GM23248 (cell line): ENCODE measurements around the gene MPC1. TPM values are rescaled to one million over a fixed set of nuclear protein-coding genes. Genes with fewer than 3 reads are reported as not detected.

Experiments used
- DNase-seq: peaks from one replicate; pipeline ENCODE4 v3.0.0-alpha.2; 2015
- H2AFZ ChIP-seq: fragments of 200-600 bp; sonication (generic); 2 replicates; pipeline ENCODE4 v1.6.1; 2016; ENCODE audit warnings: antibody characterized with exemption
- H3F3A ChIP-seq: fragments of 200-600 bp; sonication (generic); 2 replicates; pipeline ENCODE4 v1.6.1; 2016; ENCODE audit warnings: mild to moderate bottlenecking, antibody characterized with exemption, mixed run types; ENCODE audit not compliant: insufficient read depth
- H3K27ac ChIP-seq: fragments of 200-600 bp; sonication (generic); 2 replicates; pipeline ENCODE4 v1.5.1; 2016; ENCODE audit warnings: mild to moderate bottlenecking
- H3K27me3 ChIP-seq: fragments of 200-600 bp; sonication (generic); replicated peaks from 2 replicates; pipeline ENCODE4 v1.6.1; 2016; ENCODE audit warnings: mild to moderate bottlenecking; ENCODE audit not compliant: insufficient read depth
- H3K36me3 ChIP-seq: fragments of 200-600 bp; sonication (generic); 2 replicates; pipeline ENCODE4 v1.6.1; 2016; ENCODE audit warnings: low read depth, mild to moderate bottlenecking
- H3K4me1 ChIP-seq: fragments of 200-600 bp; sonication (generic); 2 replicates; pipeline ENCODE4 v1.6.1; 2016; ENCODE audit warnings: mild to moderate bottlenecking; ENCODE audit not compliant: insufficient read depth
- H3K4me2 ChIP-seq: fragments of 200-600 bp; sonication (generic); one replicate; pipeline ENCODE4 v1.6.1; 2016; ENCODE audit warnings: mild to moderate bottlenecking; ENCODE audit not compliant: unreplicated experiment
- H3K4me3 ChIP-seq: fragments of 200-600 bp; sonication (generic); 2 replicates; pipeline ENCODE4 v1.5.1; 2016; ENCODE audit warnings: mild to moderate bottlenecking
- H3K79me2 ChIP-seq: fragments of 200-600 bp; sonication (generic); 2 replicates; pipeline ENCODE4 v1.6.1; 2016; ENCODE audit warnings: mild to moderate bottlenecking; ENCODE audit not compliant: insufficient read depth
- H3K9ac ChIP-seq: fragments of 200-600 bp; sonication (generic); 2 replicates; pipeline ENCODE4 v1.6.1; 2016; ENCODE audit warnings: mild to moderate bottlenecking
- H3K9me2 ChIP-seq: fragments of 200-600 bp; sonication (generic); 2 replicates; pipeline ENCODE4 v1.6.1; 2016; ENCODE audit warnings: mixed run types, mild to moderate bottlenecking, moderate library complexity; ENCODE audit not compliant: insufficient read depth
- H3K9me3 ChIP-seq: fragments of 200-600 bp; sonication (generic); one replicate; pipeline ENCODE4 v1.6.1; 2017; ENCODE audit warnings: low read depth
- H4K20me1 ChIP-seq: fragments of 200-600 bp; sonication (generic); 2 replicates; pipeline ENCODE4 v1.6.0; 2016; ENCODE audit not compliant: insufficient read depth
- EZH2 ChIP-seq: fragments of 200-600 bp; sonication (generic); IDR thresholded peaks from 2 replicates; pipeline ENCODE4 v1.6.1; 2018; ENCODE audit warnings: antibody characterized with exemption, mild to moderate bottlenecking; ENCODE audit not compliant: insufficient read depth, poor library complexity, severe bottlenecking
- EZH2phosphoT487 ChIP-seq: fragments of 200-600 bp; sonication (generic); IDR thresholded peaks from 2 replicates; pipeline ENCODE4 v1.6.1; 2018; ENCODE audit warnings: antibody characterized with exemption, moderate library complexity, mild to moderate bottlenecking, low read depth; ENCODE audit not compliant: insufficient read depth
- WGBS, 2 experiments: methylation state at CpG; one replicate each; pipeline ENCODE4 v1.1.6; 2015 to 2017; ENCODE audit warnings: low lambda C conversion rate in 2 of 2, low coverage in 1 of 2; ENCODE audit errors: missing lambda C conversion rate in 2 of 2; 5-methylcytosine and 5-hydroxymethylcytosine counted together
- in situ Hi-C: fragments of 300-500 bp; cut with MboI; formaldehyde crosslinking; loops from 2 replicates; pipeline ENCODE4 v1.15.0; 2020
- polyA plus RNA-seq: library from polyadenylated mRNA; unstranded; fragments of >200 nt; fragmentation: Nextera tagmentation; extraction: Ambion mirVana; gene quantifications from 2 replicates; pipeline ENCODE4 v1.2.1, GENCODE V29; 2016
- total RNA-seq: library from RNA; depleted of rRNA; stranded (reverse); fragments of >200 nt; shearing (Covaris generic); gene quantifications from 2 replicates; pipeline ENCODE4 v1.2.3, GENCODE V29; 2014; rRNA removed

Gene MPC1
- total RNA-seq (41.9 and 55.1 TPM in 2 replicates), polyA plus RNA-seq (76.1 and 76.2 TPM in 2 replicates)

GRCh38 chr6:166382933-166383801 lies at the start of gene MPC1:
Gene MPC1 (minus strand): TSS chr6:166382940. CDS start chr6:166382876, 64 bp downstream.
- no peaks in the 10 kb centered on the region for H4K20me1 ChIP-seq
- peaks cover 28% of the 10 kb centered on the region; the same call in 1 of the 2 replicates for H3K79me2 ChIP-seq
- peak within 1 kb of the TSS; percentile 86 for H2AFZ ChIP-seq
- TF ChIP-seq EZH2phosphoT487 (no peak), EZH2 (no peak)
- 0 to 1% methylated on average over 63 to 73 of the region's 94 CpGs for WGBS, 2 experiments
- H3K4me3 ChIP-seq, result peak within 1 kb of the TSS; percentile 79
- H3K9ac ChIP-seq, result peak within 1 kb of the TSS; percentile 82
- H3K9me3 ChIP-seq, result no peaks in the 10 kb centered on the region
- in situ Hi-C loops, result no loop called here
- H3K36me3 ChIP-seq, result no peaks in the 10 kb centered on the region
- peak within 1 kb of the TSS; percentile 84 for H3K27ac ChIP-seq
- H3K9me2 ChIP-seq, result no peaks in the 10 kb centered on the region
- no peaks in the 10 kb centered on the region for H3K27me3 ChIP-seq
- 0 out of 2 replicates have a peak, but pooled peaks cover 4% of the 10 kb centered on the region for H3K4me1 ChIP-seq
- peak; percentile 98 for DNase-seq
- peaks cover 13% of the 10 kb centered on the region for H3F3A ChIP-seq
- peak within 1 kb of the TSS; percentile 83 for H3K4me2 ChIP-seq

GRCh38 chr6:166430269-166430668 lies 47.5 kb upstream of the MPC1 start:
- Histone ChIP-seq H3K27me3 (no peaks in the 10 kb centered on the region), H3F3A (no peaks in the 10 kb centered on the region), H2AFZ (no peak overlapping the region), H3K9me3 (no peaks in the 10 kb centered on the region), H4K20me1 (no peaks in the 10 kb centered on the region), H3K4me3 (no peak overlapping the region), H3K79me2 (no peaks in the 10 kb centered on the region), H3K9ac (no peak overlapping the region), H3K27ac (no peak overlapping the region), H3K4me1 (no peaks in the 10 kb centered on the region), H3K4me2 (no peak overlapping the region), H3K9me2 (no peaks in the 10 kb centered on the region), H3K36me3 (no peaks in the 10 kb centered on the region)
- no peak for TF ChIP-seq EZH2phosphoT487
- TF ChIP-seq EZH2, result no peak
- no peak for DNase-seq
- in situ Hi-C loops, result no loop called here
- WGBS, 2 experiments, result 93 to 98% methylated on average over 17 of the region's 17 CpGs

- Histone ChIP-seq H2AFZ (no peak overlapping the region), H3K9me3 (no peaks in the 10 kb centered on the region), H4K20me1 (no peaks in the 10 kb centered on the region), H3K9me2 (no peaks in the 10 kb centered on the region), H3K27ac (no peak overlapping the region), H3K9ac (no peak overlapping the region), H3K4me1 (no peaks in the 10 kb centered on the region), H3K4me3 (no peak overlapping the region), H3K36me3 (peaks cover 5% of the 10 kb centered on the region; the same call in 1 of the 2 replicates), H3F3A (no peaks in the 10 kb centered on the region), H3K79me2 (no peaks in the 10 kb centered on the region), H3K4me2 (no peak overlapping the region), H3K27me3 (no peaks in the 10 kb centered on the region)
- DNase-seq, result no peak
- TF ChIP-seq EZH2 (no peak), EZH2phosphoT487 (no peak)
- in situ Hi-C loops, result no loop called here
- 91 to 93% methylated on average over 12 of the region's 12 CpGs for WGBS, 2 experiments
Observed at GRCh38 chr6:166424431-166424830, 41.7 kb upstream of the MPC1 start.

GRCh38 chr6:166423781-166424180 lies 41.0 kb upstream of the MPC1 start:
- no peak for TF ChIP-seq EZH2
- TF ChIP-seq EZH2phosphoT487, result no peak
- no peak overlapping the region for H2AFZ ChIP-seq
- no peaks in the 10 kb centered on the region for H3F3A ChIP-seq
- no peaks in the 10 kb centered on the region for H3K9me2 ChIP-seq
- H3K9ac ChIP-seq, result no peak overlapping the region
- H3K27ac ChIP-seq, result no peak overlapping the region
- no peak overlapping the region for H3K4me2 ChIP-seq
- peaks cover 5% of the 10 kb centered on the region; the same call in 1 of the 2 replicates for H3K36me3 ChIP-seq
- 81 to 82% methylated on average over 7 of the region's 7 CpGs for WGBS, 2 experiments
- in situ Hi-C loops, result no loop called here
- no peaks in the 10 kb centered on the region for H3K27me3 ChIP-seq
- no peaks in the 10 kb centered on the region for H3K4me1 ChIP-seq
- no peaks in the 10 kb centered on the region for H3K9me3 ChIP-seq
- H4K20me1 ChIP-seq, result no peaks in the 10 kb centered on the region
- no peak overlapping the region for H3K4me3 ChIP-seq
- DNase-seq, result no peak
- no peaks in the 10 kb centered on the region for H3K79me2 ChIP-seq
